NK-92 (cell line): ENCODE measurements around the gene PTPRN2.

Source experiments
- DNase-seq: peaks from one replicate; lab custom pipeline; 2025; ENCODE audit not compliant: unreplicated experiment; lab: John Stamatoyannopoulos, UW

The PTPRN2 gene

DNA sequence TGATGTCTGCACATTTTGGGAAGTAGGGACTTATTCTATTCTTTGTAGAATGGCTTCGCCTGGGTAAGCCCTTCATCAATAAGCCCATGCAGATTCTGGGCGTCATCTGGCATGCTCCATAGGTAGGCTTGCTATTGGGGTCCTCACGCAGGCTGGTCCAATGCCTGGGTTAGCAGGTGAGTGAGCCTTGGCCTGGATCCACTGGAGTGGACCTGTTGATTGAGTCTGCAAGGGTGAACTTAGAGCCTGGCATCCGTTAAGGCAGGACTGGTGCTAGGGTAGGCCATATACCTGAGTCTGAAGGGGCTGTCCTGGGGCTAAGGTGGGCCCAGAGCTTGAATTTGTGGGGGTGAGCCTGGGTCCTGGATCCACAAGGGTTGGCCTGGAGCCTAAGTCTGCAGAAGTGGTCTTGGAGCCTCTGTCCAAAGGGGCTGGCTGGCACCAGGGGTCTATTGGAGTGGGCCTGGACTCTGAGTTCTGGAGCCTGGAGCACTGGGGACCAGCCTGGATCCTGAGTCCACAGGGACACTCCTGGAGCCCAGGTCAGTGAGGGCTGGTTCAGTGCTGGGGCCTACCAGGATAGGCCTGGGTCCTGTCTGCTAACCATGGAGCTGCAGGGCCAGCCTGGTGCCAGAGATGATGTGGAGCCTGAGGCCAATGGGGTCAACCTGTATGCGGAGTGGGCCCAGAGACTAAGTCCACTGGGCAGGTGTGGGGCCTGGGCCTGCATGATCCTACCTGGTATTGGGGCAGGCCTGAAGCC, 297.7 kb downstream of the PTPRN2 start:
- no peak for DNase-seq

DNA sequence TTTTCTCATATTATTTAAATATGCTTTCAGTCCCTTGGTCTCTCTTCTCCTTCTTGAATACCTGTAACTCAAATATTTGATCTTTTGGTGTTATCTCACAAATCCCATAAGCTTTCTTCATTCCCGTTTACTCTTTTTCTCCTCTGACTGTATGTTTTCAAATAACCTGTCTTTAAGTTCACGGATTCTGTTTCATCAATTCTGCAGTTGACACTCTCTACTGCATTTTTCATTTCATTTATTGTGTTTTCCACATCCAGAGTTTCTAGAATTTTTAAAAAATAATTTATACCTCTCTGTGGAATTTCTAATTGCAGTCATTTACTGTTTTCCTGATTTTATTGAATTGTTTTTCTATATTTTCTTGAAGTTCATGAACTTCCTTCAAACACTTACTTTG, 298.4 kb downstream of the PTPRN2 start:
- no peak for DNase-seq

DNA sequence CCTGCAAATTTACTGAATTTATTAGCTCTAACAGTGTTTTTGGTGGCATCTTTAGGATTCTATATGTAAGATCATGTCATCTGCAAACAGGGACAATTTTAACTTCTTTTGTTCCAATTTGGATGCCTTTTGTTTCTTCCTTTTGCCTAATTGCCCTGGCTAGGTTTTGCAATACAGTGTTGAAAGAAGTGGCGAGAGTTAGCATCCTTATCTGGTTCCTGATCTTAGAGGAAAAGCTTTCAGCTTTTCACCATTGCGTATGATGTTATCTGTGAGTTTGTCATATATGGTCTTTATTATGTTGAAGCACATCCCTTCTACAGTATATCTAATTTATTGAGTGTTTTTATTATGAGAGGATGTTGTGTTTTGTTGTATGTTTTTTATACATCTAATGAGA, 301.4 kb downstream of the PTPRN2 start:
- no peak for DNase-seq

DNA sequence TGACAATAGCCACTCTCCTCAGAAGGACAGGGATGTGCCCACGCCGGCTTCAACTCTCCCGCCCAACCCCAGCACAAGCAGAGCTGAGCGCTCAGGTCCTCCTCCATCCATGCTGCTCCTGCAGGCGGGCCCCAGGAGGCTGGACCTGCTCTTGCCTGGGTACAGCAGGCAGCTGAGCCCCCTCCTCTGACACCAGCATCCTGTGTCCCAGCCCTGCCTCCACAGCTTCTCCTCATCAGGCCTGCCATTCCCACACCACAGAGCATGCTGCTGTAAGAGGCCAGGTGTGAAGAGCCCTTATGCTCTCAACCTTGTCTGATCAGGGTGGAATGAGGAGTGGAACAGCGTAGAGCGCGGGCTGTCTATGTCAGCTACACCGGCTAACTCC, 302.2 kb downstream of the PTPRN2 start:
- DNase-seq: no peak

DNA sequence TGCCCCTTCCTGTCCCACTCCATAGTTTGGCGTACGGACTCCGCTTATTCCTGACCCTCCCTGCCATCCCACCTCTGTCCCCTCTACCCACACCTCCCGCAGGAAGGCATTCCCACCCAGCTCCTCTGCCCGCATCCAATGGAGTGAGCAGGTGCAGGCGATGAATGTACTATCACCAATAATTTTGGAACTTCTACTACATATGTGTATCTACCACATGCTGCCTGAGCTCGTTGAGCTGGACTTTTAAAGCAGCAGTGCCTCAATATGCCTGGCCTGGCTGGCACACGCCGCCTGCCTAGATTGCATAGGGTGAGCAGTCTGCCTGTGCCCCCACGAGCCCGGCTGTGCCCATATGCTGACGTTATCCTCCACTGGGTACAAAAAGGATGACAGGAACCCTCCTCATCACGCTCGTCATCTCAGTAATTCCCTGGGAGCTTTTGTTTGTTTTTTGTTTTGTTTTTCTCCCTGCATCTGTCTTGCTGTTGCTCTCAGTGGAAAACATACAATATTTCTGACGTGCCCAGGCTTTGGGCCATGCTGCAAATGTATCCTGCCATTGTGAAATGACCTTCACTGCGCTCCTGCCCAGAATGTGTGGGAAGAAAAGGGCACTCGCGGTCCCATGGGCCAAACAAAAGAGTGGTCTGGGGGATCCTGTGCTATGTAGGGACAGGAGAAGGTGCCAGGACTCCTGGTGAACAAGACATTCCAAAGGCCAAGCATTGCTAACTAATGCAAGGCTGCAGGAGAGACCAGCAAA, 302.8 kb downstream of the PTPRN2 start:
- no peak for DNase-seq

DNA sequence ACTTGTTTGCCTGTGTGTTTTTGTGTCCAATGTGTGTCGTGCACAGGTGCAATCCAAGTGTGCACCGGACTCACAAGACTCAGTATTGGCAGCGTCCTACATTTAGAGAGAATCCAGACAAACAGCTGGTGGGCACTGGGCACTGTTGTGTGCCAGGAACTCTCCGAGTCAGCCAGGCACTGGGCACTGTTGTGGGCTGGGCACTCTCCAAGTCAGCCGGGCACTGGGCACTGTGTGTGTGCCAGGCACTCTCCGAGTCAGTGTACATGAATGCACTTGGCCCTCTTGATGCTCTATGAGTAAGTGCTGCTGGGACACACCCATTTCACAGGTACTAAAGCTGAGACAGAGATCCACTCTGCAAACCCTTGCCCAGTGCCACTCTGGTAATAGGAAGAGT, 303.5 kb downstream of the PTPRN2 start:
- no peak for DNase-seq

DNA sequence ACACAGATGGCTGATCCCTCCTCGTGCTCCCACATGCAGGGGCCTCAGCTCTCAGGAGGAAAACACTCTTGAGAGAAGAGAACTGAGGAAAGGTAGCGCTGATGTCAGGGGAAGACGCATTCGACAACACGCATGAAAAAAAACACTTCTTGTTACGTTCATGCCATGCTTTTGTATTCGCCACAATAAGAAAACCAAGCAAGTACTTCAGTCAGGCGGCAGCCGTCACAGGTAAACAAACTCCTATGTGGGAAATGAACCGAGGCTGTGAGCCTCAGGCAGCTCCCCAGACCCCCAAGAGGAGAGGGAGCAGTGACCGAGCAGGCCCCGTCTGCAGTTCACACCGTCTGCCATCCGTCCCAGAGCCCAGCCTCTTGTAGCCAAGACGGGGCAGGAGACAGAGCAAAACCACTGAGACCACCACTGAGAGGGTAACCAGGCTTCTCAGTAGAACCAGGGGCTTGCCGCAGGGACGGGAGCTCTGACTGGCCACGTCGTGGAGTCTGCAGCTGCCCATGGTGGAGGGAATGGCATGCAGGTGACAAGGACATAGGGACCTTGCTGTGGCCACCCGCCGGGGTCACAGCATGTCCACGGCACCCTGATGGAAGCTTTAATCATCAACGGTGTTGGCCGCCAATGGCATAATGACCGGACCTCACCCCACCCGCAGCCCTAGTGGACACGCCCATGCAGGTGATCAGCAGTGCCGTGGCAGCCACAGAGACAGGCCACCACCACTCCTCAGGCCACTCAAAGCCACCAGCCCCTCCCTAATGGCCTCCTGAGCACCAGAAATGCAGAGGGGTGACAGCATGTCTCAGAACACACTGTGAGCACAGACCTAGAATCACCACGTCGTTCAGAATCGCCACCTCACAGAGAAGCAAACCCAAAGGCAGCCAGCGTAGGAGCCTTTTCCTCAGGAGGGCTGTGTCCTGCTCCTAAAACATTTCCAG, 304.3 kb downstream of the PTPRN2 start:
- DNase-seq: no peak

DNA sequence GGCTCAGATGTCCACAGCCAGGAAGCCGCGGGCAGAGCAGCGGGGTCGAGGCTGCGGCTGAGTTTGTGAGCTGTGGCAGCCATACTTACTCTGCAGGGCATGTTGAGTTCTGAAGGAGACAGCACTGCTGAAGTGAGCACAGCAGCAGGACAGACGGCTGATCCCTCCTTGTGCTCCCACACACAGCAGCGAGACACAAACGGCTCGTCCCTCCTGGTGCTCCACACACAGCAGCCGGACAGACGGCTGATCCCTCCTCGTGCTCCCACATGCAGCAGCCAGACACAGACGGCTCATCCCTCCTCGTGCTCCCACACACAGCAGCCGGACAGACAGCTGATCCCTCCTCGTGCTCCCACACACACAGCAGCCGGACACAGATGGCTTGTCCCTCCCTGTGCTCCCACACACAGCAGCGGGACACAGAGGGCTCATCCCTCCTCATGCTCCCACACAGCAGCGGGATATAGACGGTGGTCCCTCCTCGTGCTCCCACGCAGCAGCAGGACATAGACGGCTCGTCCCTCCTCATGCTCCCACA, 305.1 kb downstream of the PTPRN2 start:
- no peak for DNase-seq

DNA sequence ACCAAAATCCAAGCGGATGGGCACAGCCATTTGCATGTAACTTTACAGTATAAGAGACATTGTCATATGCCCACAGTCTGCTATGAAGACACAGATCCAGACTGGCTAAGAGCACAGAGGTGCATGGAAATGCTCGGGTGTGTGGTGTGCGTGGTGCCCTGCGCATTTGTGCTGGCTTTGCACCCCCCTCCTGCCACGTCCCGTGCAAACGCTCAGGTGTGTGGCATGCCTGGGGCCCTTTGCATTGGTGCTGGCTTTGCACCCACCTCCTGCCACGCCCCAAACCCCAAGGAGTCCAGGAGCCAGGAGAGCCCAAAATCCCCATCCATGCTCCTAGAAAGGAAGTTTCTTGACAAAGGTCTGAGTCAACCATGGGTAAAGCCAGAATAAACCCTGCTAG, 306.2 kb downstream of the PTPRN2 start:
- DNase-seq: no peak

DNA sequence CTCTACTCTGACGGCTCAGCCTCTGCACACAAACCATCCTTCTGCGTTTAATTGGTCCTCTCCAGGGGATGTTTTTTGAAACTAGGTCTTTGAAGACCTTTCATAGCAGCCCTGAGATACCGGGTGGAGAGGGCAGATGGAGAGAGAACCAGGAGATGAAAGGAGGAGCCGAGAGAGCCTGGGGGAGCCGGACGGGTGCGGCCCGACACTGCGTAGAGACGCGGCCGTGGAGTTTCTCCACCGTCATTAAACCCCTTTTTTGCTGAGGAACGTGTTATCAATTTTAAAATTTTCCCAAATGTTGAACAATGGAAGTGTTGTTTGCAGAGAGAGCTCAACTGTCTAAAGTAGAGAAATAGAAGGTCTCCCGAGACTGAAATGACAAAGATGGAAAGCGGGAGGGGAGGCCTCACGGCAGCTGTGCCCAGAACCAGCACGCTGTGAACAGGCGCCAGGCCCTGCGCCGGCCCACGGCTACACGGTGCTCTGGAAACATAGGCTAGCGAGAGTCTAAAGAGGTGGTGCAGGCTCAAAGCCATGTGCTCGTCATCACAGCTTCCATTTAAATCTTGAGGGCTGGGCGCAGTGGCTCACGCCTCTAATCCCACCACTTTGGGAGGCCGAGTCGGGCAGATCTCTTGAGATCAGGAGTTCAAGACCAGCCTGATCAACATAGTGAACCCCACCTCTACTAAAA, 307.0 kb downstream of the PTPRN2 start:
- no peak for DNase-seq

DNA sequence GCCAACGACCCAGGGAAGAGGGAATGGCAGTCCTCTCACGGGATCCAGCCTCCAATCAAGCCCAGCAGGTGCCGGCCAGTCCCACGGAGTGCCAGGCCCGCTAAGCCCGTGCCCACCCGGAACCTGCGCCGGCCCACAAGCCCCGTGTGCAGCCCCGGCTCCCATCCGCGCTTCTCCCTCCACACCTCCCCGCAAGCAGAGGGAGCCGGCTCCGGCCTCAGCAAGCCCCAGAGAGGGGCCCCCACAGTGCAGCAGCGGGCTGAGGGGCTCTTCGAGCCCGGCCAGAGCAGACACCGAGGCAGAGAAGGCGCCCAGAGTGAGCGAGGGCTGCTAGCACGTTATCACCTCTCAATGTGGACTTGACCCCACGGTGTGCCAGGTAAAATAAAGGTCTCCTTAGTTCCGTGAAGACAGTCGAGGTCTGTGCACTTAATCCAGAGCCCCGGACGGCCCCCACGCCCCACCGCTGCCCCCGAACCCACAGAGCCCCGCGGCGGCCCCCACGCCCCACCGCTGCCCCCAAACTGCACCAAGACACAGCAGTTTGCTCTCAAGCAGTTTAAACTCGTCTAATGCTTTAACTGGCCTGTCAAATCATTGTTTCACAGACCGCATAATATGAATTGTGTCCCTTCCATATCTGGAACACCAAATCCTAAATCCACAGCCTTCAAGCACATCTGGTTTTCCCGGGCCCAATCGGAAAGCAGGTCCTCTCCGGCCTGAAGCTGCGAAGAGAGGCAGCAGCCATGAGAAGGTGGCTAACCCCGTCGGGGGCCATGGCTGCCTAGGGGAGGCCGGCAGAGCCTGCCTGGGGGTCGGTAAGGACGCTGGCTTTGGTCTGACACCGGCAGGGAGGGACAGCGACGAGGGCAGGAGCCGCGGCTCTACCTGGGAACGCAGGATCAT, 307.8 kb downstream of the PTPRN2 start:
- DNase-seq: no peak

DNA sequence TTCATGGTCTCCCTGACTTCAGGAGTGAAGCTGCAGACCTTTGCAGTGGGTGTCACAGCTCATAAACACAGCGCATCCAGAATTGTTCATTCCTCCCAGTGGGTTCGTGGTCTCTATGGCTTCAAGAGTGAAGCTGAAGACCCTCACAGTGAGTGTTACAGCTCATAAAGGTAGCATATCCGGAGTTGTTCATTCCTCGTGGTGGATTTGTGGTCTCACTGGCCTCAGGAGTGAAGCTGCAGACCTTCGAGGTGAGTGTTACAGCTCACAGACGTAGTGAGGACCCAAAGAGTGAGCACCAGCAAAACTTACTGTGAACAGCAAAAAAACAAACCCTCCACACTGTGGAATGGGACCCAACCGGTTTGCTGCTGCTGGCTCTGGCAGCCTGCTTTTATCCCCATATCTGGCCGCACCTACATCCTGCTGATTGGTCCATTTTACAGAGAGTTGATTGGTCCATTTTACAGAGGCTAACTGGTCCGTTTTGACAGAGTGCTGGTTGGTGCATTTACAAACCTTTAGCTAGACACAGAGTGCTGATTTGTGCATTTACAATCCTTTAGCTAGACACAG, 308.8 kb downstream of the PTPRN2 start:
- no peak for DNase-seq

DNA sequence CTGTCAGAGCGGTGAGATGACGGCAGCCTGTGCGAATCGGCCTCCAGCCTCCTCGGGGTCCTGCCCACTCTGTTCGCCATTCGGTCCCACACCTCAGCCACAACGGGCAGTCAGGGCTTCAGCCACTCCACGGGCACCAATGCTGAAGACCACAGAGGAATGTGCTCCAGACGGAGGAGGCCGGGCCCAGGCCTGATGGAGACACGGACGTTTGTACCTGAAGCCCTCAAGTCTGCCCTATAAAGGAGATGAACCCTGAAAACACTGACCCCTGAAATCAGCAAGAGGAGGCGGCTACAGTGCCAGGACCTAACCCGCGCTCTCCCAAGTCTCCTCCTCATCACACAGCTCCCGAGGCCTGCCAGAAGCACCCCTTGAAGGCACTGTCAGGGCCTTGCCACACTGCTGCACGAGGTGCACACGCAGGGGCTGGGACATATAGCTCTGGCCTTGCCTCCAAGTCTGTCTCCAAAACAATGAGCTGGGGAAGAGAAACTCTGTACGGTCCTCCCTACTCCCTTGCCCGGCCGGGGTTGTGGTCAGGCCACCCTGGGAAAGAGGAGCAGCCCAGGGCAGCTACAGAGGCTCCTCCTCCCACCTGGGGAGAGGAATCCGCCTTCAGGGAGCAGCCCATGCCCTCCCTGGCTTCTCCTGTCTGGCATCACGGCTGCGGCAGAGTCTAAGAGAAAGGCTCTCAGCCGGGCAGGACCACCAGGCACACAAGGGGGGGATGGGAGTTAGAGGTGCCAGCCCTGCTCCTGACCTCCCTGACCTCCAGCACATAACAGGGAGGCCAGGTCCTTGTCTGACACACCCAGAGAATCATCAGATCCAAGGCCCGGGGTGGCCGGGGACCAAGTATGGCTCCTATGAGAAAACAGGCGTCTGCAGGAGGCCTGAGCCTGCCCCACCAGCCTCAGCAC, 310.1 kb downstream of the PTPRN2 start:
- no peak for DNase-seq

DNA sequence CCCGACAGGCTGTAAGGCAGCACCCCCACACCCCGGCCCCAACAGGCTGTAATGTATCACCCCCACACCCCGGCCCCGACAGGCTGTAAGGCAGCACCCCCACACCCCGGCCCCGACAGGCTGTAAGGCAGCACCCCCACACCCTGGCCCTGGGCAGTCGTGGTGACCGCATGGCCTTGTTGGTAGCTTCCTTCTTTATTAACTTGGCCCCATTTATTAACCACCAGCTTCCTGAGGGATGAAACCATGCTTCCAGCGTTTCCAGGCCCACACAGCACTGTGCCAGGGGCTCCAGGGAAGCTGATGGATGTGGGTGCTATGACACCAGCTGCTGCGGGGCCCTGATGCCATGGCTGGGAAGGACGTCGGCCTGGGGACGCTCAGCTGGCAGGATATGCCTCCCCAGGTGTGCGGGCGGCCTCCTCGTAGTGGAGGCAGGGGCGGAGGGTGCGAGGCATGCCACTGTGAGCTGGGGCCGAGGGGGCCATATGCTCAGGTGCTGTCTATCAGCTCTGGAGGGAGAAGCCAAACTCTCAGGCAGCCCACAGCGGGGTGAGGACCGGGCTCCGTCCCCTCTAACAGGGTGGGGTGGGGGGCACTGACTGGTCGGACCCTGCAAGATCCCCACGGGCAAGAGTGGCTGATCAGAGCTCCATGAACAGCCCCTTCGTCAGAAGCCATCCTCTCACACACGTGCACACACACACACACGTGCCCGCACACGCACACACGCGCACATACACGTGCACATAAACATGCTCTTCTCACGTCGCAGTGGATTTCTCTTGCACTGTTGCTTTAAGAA, 311.0 kb downstream of the PTPRN2 start:
- no peak for DNase-seq

DNA sequence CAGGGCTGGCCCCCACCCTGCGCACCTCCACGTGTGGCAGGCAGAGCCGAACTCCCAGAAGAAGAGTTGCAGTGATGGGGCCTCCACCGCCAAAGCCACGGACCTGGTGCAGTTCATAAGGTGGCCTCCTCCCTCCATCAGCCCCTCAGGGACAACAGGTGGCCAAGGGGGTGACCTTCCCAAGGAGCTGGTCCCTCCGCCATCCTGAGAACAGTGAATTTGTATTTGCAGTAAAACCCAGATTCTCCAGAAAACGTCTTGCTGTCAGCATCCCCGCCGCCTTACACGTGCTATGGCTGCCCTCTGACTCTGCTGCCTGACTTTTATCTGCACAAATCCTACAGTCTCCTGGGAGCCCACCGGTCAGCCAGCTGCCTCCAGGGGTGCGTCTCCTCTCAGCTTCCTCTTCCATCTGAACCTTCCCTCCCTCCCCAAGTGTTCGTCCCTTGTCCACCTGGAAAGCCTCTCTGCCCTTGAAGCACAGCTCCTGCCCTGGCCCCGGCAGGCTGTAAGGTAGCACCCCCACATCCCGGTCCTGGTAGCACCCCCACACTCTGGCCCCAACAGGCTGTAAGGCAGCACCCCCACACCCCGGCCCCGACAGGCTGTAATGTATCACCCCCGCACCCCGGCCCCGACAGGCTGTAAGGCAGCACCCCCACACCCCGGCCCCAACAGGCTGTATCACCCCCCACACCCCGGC, 311.8 kb downstream of the PTPRN2 start:
- DNase-seq: no peak

DNA sequence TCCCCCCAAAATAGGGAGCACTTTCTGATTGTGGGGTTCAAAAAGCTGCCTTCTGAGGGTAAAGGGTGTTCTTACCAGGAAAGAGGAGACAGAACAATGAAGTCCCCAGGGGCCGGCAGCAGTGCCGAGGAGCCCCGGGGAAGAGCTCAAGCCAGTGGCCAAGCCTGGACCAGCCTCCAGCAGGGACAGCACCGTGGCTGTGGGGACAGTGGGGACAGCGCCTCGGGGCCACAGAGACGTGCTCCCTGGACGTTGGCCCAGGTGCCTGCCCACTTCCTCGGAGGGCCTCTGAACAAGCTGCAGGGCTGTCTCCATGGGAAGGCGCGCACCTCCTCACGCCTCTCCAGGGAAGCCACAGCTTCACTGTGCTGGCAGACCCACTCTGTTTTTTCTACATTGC, 312.6 kb downstream of the PTPRN2 start:
- DNase-seq: no peak

DNA sequence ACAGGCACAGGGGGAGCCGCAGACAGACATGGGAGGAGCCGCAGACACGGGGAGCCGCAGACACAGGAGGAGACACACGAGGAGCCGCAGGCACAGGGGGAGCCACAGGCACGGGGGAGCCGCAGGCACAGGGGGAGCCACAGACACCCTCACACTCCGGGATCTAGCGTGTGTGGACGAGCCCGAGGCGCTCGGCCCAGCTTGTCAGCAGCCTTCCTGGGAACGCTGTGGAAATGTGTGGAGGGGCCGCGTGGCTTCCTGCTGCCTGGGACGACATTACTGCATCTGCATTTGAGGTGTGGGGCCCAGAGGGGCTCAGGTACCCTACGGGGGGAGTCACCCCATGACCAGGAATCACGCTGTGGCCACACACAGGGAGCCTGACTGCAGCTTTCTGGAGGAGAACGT, 313.2 kb downstream of the PTPRN2 start:
- DNase-seq: no peak
